Peyer's patch (tissue), 4 donors: ENCODE results near the gene ANKS1A. TPM values are rescaled to one million over a fixed set of nuclear protein-coding genes. Genes with fewer than 3 reads are reported as not detected.

Source experiments
- DNase-seq, 3 donors: peaks; one replicate each; pipeline ENCODE4 v3.0.0-alpha.2; 2017 to 2019
- H3K27ac ChIP-seq, 4 donors: fragments of 200-600 bp; sonication (generic); one replicate each; pipeline ENCODE4 v1.5.1; 2016 to 2019
- H3K27me3 ChIP-seq, 2 donors: fragments of 200-600 bp; sonication (generic); one replicate each; pipeline ENCODE4 v1.5.1; 2019
- H3K36me3 ChIP-seq, 3 donors: fragments of 200-600 bp; sonication (generic); one replicate each; pipeline ENCODE4 v1.5.1; 2016 to 2019
- H3K4me1 ChIP-seq, 4 donors: fragments of 200-600 bp; sonication (generic); one replicate each; pipeline ENCODE4 v1.5.1; 2016 to 2019
- H3K4me3 ChIP-seq, 4 donors: fragments of 200-600 bp; sonication (generic); 1 replicate in 3 of 4; 2 replicates in 1 of 4; pipeline ENCODE4 v1.5.1; 2016 to 2019; ENCODE audit warnings: mild to moderate bottlenecking in 1 of 4
- H3K9me3 ChIP-seq, 4 donors: fragments of 200-600 bp; sonication (generic); one replicate each; pipeline ENCODE4 v1.5.1; 2016 to 2019; ENCODE audit warnings: mild to moderate bottlenecking in 1 of 4
- POLR2A ChIP-seq, 2 donors: fragments of 450-650 bp; IDR thresholded peaks; one replicate each; pipeline ENCODE4 v1.5.1; 2017; ENCODE audit warnings: antibody characterized with exemption in 2 of 2, mild to moderate bottlenecking in 2 of 2, moderate library complexity in 2 of 2
- total RNA-seq, 4 donors: library from RNA; depleted of rRNA; stranded (reverse); fragments of >200 nt; gene quantifications; one replicate each; pipeline ENCODE4 v1.1.0, GENCODE V29; 2016
- TF ChIP-seq, protein P1 (sequence below), 6 experiments: fragments of 450-650 bp in 4 of 6; fragments of 200-600 bp in 2 of 6; sonication (generic) in 1 of 6; IDR thresholded peaks; one replicate each; pipeline ENCODE4 v1.5.1; 2017 to 2019; ENCODE audit warnings: antibody characterized with exemption in 6 of 6, mild to moderate bottlenecking in 3 of 6, moderate library complexity in 1 of 6

ANKS1A gene
- total RNA-seq, 4 donors from 2014 or later = 24.3 to 42.1 (median 31.9) TPM

DNA sequence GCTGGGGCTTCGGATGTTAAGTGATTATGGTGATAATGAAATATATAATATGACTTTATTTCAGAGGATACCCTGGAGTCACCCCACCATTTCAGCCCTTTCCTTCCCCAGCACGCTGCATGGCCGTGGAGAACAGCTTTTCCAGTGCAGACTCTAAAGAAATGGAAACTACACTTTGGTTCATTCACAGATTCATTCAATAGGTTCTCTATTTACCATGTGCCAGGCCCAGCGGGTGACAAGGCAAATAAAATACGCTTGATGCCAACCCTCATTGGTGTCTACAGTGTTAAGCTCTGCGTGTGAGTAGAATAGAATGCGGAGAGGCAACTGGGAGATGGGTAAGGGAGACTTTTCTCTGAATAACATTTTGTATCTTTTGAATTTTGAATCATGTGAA lies 162.3 kb downstream of the ANKS1A start:
- Histone ChIP-seq H3K4me3 (no peak overlapping the region), H3K36me3 (no peaks in the 10 kb centered on the region), H3K9me3 (no peaks in the 10 kb centered on the region), H3K27me3 (no peaks in the 10 kb centered on the region), H3K4me1 (peaks cover 0 to 73% (median 5%) of the 10 kb centered on the region in 4 donors), H3K27ac (peak overlapping the region in 1 of 4 donors; percentile 78)
- TF ChIP-seq, protein P1, sequence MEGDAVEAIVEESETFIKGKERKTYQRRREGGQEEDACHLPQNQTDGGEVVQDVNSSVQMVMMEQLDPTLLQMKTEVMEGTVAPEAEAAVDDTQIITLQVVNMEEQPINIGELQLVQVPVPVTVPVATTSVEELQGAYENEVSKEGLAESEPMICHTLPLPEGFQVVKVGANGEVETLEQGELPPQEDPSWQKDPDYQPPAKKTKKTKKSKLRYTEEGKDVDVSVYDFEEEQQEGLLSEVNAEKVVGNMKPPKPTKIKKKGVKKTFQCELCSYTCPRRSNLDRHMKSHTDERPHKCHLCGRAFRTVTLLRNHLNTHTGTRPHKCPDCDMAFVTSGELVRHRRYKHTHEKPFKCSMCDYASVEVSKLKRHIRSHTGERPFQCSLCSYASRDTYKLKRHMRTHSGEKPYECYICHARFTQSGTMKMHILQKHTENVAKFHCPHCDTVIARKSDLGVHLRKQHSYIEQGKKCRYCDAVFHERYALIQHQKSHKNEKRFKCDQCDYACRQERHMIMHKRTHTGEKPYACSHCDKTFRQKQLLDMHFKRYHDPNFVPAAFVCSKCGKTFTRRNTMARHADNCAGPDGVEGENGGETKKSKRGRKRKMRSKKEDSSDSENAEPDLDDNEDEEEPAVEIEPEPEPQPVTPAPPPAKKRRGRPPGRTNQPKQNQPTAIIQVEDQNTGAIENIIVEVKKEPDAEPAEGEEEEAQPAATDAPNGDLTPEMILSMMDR (IDR thresholded peaks at IDR 0.05) = no peak
- TF ChIP-seq POLR2A (IDR thresholded peaks at IDR 0.05) = no peak
- no peak for DNase-seq

- TF ChIP-seq, protein P1 (IDR thresholded peaks at IDR 0.05) = no peak
- TF ChIP-seq POLR2A (IDR thresholded peaks at IDR 0.05) = no peak
- Histone ChIP-seq H3K36me3 (peaks cover 0 to 4% (median 0%) of the 10 kb centered on the region in 3 donors), H3K27ac (peak overlapping the region in 3 of 4 donors; percentile 22 to 78 (median 31)), H3K4me3 (no peak overlapping the region), H3K9me3 (no peaks in the 10 kb centered on the region), H3K4me1 (peaks cover 0 to 66% (median 3%) of the 10 kb centered on the region in 4 donors), H3K27me3 (no peaks in the 10 kb centered on the region)
- DNase-seq = no peak
Observed at GRCh38 chr6:35051997-35052583, 163.0 kb downstream of the ANKS1A start.

GRCh38 chr6:35052694-35053565 lies 163.9 kb downstream of the ANKS1A start:
- Histone ChIP-seq H3K4me1 (peaks cover 0 to 58% (median 0%) of the 10 kb centered on the region in 4 donors), H3K27ac (peak overlapping the region; percentile 16 to 78 (median 42)), H3K9me3 (no peaks in the 10 kb centered on the region), H3K27me3 (no peaks in the 10 kb centered on the region), H3K4me3 (no peak overlapping the region), H3K36me3 (peaks cover 0 to 12% (median 0%) of the 10 kb centered on the region in 3 donors)
- DNase-seq = peak in 2 of 3 donors; percentile 43 to 50
- TF ChIP-seq, protein P1 (IDR thresholded peaks at IDR 0.05) = no peak
- no peak for TF ChIP-seq POLR2A (IDR thresholded peaks at IDR 0.05)

DNA sequence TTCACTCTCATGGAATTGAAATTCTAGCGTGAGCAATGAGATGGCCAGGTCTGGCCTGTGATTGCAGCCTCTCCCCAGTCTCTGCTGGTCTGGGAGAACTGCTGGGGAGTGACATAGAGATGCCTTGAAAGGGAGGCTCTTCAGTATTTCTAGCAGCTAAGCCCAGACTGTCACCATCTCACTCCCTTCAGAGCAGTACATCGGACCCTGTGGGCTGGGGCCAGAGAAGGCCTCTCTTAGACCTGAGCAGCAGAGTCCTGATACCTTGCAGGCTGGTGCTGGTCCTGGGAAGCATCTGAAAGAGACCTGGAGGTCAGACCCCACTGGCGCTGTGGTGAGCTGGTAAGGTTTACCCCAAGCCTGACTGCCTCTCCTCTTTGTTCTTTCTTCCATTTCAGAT lies 164.6 kb downstream of the ANKS1A start:
- peak in 1 of 3 donors; percentile 21 for DNase-seq

GRCh38 chr6:35054106-35054742 lies 165.2 kb downstream of the ANKS1A start:
- peak overlapping the region in 2 of 4 donors; percentile 46 to 78 for H3K27ac ChIP-seq
- no peak overlapping the region for H3K4me3 ChIP-seq
- H3K4me1 ChIP-seq = peaks cover 0 to 45% (median 0%) of the 10 kb centered on the region in 4 donors
- no peak for DNase-seq
- no peak for TF ChIP-seq POLR2A (IDR thresholded peaks at IDR 0.05)
- H3K27me3 ChIP-seq = no peaks in the 10 kb centered on the region
- H3K9me3 ChIP-seq = no peaks in the 10 kb centered on the region
- H3K36me3 ChIP-seq = peaks cover 0 to 25% (median 0%) of the 10 kb centered on the region in 3 donors

More for the DNA sequence above, 164.6 kb downstream of the ANKS1A start:
- Histone ChIP-seq H3K27ac (peak overlapping the region; percentile 16 to 78 (median 34)), H3K4me3 (no peak overlapping the region), H3K27me3 (no peaks in the 10 kb centered on the region), H3K36me3 (peaks cover 0 to 20% (median 0%) of the 10 kb centered on the region in 3 donors), H3K4me1 (peaks cover 0 to 50% (median 0%) of the 10 kb centered on the region in 4 donors), H3K9me3 (no peaks in the 10 kb centered on the region)
- TF ChIP-seq, protein P1 (IDR thresholded peaks at IDR 0.05) = no peak
- no peak for TF ChIP-seq POLR2A (IDR thresholded peaks at IDR 0.05)
